Transverse colon (tissue), 4 donors: ENCODE measurements around the gene XXYLT1. TPM values are rescaled to one million over a fixed set of nuclear protein-coding genes. Genes with fewer than 3 reads are reported as not detected.
A peak's percentile ranks its signal among the peaks of the same experiment; 100 is the strongest.

Source experiments
- DNase-seq: peaks from one replicate; pipeline ENCODE4 v3.0.0-alpha.2; 2019
- H3K27ac ChIP-seq, 4 donors: fragments of 200-600 bp; sonication (generic); 2 replicates each; pipeline ENCODE4 v1.5.1; 2016 to 2018; ENCODE audit warnings: inconsistent platforms in 4 of 4
- H3K27me3 ChIP-seq: fragments of 200-600 bp; sonication (generic); 2 replicates; pipeline ENCODE4 v1.5.1; 2017; ENCODE audit warnings: inconsistent platforms
- H3K36me3 ChIP-seq, 4 donors: fragments of 200-600 bp; sonication (generic); 2 replicates each; pipeline ENCODE4 v1.5.1; 2017 to 2019; ENCODE audit warnings: inconsistent platforms in 4 of 4
- H3K4me1 ChIP-seq, 4 donors: fragments of 200-600 bp; sonication (generic); 2 replicates each; pipeline ENCODE4 v1.5.1; 2017 to 2020; ENCODE audit warnings: inconsistent platforms in 4 of 4
- H3K4me3 ChIP-seq, 4 donors: fragments of 200-600 bp; sonication (generic); 1 replicate in 1 of 4; 2 replicates in 3 of 4; pipeline versions ENCODE4 v1.5.1 to v1.6.1; 2017 to 2019; ENCODE audit warnings: inconsistent platforms in 4 of 4
- H3K9me3 ChIP-seq, 2 donors: fragments of 200-600 bp; sonication (generic); 2 replicates each; pipeline ENCODE4 v1.5.1; 2017 to 2019; ENCODE audit warnings: inconsistent platforms in 2 of 2
- CTCF ChIP-seq, 5 experiments: fragments of 200-600 bp in 3 of 5; fragments of 450-650 bp in 2 of 5; sonication (generic) in 3 of 5; IDR thresholded peaks; 1 replicate in 2 of 5; 2 replicates in 3 of 5; pipeline ENCODE4 v1.5.1; 2016 to 2017; ENCODE audit warnings: antibody characterized with exemption in 5 of 5, inconsistent platforms in 3 of 5, mild to moderate bottlenecking in 2 of 5, moderate library complexity in 1 of 5
- EP300 ChIP-seq: sonication (generic); formaldehyde crosslinking; IDR thresholded peaks from one replicate; pipeline ENCODE4 v1.6.1; 2017; ENCODE audit warnings: antibody characterized with exemption, low read depth
- POLR2A ChIP-seq: fragments of 450-650 bp; IDR thresholded peaks from one replicate; pipeline ENCODE4 v1.6.1; 2016; ENCODE audit warnings: antibody characterized with exemption, mild to moderate bottlenecking, moderate library complexity
- POLR2AphosphoS5 ChIP-seq, 3 donors: sonication (generic); formaldehyde crosslinking; IDR thresholded peaks; one replicate each; pipeline ENCODE4 v1.6.1; 2016; ENCODE audit warnings: antibody characterized with exemption in 3 of 3
- WGBS, 2 donors: methylation state at CpG; one replicate each; pipeline ENCODE4 v1.1.5; 2018; ENCODE audit warnings: low coverage in 1 of 2; 5-methylcytosine and 5-hydroxymethylcytosine counted together
- in situ Hi-C, 4 donors: fragments of 200-750 bp; cut with MboI; loops; one replicate each; pipeline versions ENCODE4 v1.15.0 to v1.15.1; 2017; ENCODE audit warnings: low sequenced_read_pairs in 3 of 4, low pct_ligation_motif_present in 1 of 4, low pct_unique_long_range_greater_than_20kb in 1 of 4
- intact Hi-C: fragments of 100-400 bp; cut with DNase I; formaldehyde crosslinking; loops from one replicate; pipeline ENCODE4 v1.15.1; 2023; ENCODE audit warnings: low total_unique reads
- total RNA-seq, 4 donors: library from RNA; depleted of rRNA; stranded (reverse); fragments of >200 nt; gene quantifications; one replicate each; pipeline ENCODE4 v1.1.0, GENCODE V29; 2016

The XXYLT1 gene
- total RNA-seq, 4 donors from 2014 or later = 3.0 to 10.0 (median 5.9) TPM

- intact Hi-C loops = loop anchor here (2.0 kb wide), 1 partner anchor 73 kb away; no protein-coding TSS in a partner anchor
- Histone ChIP-seq H3K4me3 (no peak overlapping the region), H3K9me3 (no peaks in the 10 kb centered on the region), H3K27ac (no peak overlapping the region), H3K27me3 (no peaks in the 10 kb centered on the region), H3K36me3 (no peaks in the 10 kb centered on the region), H3K4me1 (peaks cover 0 to 17% (median 16%) of the 10 kb centered on the region in 4 donors)
- 93 to 100% methylated on average over 3 to 6 of the region's 6 CpGs for WGBS, 2 donors
- in situ Hi-C loops = loop anchor here in 1 of 4 donors (25.0 kb wide), 1 partner anchor 216 kb away; no protein-coding TSS in a partner anchor
- no peak for DNase-seq
- TF ChIP-seq POLR2AphosphoS5 (IDR thresholded peaks at IDR 0.05) = no peak
- TF ChIP-seq CTCF (IDR thresholded peaks at IDR 0.05) = no peak
- TF ChIP-seq POLR2A = no peak
- TF ChIP-seq EP300 = no peak
These were observed 43.1 kb downstream of the XXYLT1 start for GRCh38 chr3:195227871-195228270.

DNA sequence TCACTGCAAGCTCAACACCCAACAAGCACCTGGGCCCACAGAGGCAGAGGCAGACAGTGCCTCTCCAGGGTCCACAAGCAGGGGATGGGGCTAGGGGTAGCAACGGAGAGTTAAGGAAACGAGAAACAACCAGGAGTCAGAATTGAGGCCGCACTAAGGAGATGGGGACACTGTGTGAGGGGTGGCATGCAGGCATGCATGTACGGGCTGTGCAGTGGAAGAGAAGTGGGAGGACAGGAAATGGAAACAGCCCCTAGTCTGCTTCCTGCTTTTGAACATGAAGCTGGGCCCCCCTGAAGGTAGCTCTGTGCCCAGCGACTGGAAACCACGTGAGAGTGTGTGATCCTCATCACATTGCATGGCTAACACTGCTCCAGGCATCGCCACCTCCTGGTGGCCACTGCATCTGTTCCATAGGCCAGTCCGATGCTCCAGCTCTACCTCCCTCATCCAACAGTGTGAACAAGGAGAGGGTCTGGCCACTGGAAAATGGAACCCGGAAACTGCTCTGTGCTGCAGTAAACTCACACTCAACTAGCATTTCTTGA, 44.0 kb downstream of the XXYLT1 start:
- Histone ChIP-seq H3K4me3 (no peak overlapping the region), H3K27me3 (no peaks in the 10 kb centered on the region), H3K27ac (no peak overlapping the region), H3K4me1 (peaks cover 0 to 24% (median 19%) of the 10 kb centered on the region in 4 donors), H3K36me3 (no peaks in the 10 kb centered on the region), H3K9me3 (no peaks in the 10 kb centered on the region)
- WGBS, 2 donors = 79% methylated on average over 9 of the region's 9 CpGs; no CpG with 5 or more reads in 1 of the 2 donors
- TF ChIP-seq CTCF (IDR thresholded peaks at IDR 0.05) = peak in 1 of 5 experiments; percentile 10
- TF ChIP-seq EP300 = no peak
- TF ChIP-seq POLR2AphosphoS5 (IDR thresholded peaks at IDR 0.05) = no peak
- no peak for TF ChIP-seq POLR2A
- no peak for DNase-seq
- intact Hi-C loops = loop anchor here (2.0 kb wide), 1 partner anchor 72 kb away; no protein-coding TSS in a partner anchor
- in situ Hi-C loops = loop anchor here in 1 of 4 donors (25.0 kb wide), 1 partner anchor 215 kb away; no protein-coding TSS in a partner anchor

DNA sequence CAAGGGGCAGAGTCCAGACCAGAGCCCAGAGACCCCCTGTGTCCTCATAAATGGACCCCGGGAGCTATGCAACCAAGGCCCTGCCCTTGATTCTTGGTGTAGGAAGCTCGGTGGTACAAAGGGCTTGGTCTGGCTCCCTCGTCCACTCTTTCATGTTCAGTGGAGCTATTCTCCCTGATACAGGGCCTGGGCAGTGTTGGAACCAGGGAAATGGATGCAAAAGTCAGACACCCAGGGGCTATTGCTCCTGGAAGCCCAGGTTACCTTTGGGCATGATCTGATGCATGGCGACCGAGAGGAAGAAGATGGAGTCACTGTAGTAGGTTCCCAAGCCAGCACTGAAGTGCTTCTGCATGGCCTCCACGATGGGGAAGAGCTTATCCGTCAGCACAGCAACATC, 44.5 kb downstream of the XXYLT1 start:
- H3K27ac ChIP-seq = no peak overlapping the region
- no peaks in the 10 kb centered on the region for H3K27me3 ChIP-seq
- intact Hi-C loops = loop anchor here (2.0 kb wide), 1 partner anchor 72 kb away; no protein-coding TSS in a partner anchor
- no peaks in the 10 kb centered on the region for H3K36me3 ChIP-seq
- TF ChIP-seq CTCF (IDR thresholded peaks at IDR 0.05) (no peak), POLR2AphosphoS5 (IDR thresholded peaks at IDR 0.05) (no peak), POLR2A (no peak), EP300 (no peak)
- H3K4me1 ChIP-seq = peaks cover 0 to 28% (median 21%) of the 10 kb centered on the region in 4 donors
- in situ Hi-C loops = loop anchor here in 1 of 4 donors (25.0 kb wide), 1 partner anchor 214 kb away; no protein-coding TSS in a partner anchor
- H3K4me3 ChIP-seq = no peak overlapping the region
- 94% methylated on average over 7 of the region's 7 CpGs; no CpG with 5 or more reads in 1 of the 2 donors for WGBS, 2 donors
- no peak for DNase-seq
- H3K9me3 ChIP-seq = no peaks in the 10 kb centered on the region

GRCh38 chr3:195224980-195225580, 45.9 kb downstream of the XXYLT1 start:
- WGBS, 2 donors = 100% methylated on average over 3 of the region's 3 CpGs; no CpG with 5 or more reads in 1 of the 2 donors

More at GRCh38 chr3:195224980-195225580, 45.9 kb downstream of the XXYLT1 start:
- H3K4me1 ChIP-seq = peaks cover 0 to 29% (median 23%) of the 10 kb centered on the region in 4 donors
- intact Hi-C loops (no loop called here), in situ Hi-C loops (loop anchor here in 1 of 4 donors (25.0 kb wide), 1 partner anchor 213 kb away; no protein-coding TSS in a partner anchor)
- no peaks in the 10 kb centered on the region for H3K27me3 ChIP-seq
- H3K27ac ChIP-seq = peak overlapping the region; percentile 35 to 77 (median 74)
- no peak for TF ChIP-seq POLR2AphosphoS5 (IDR thresholded peaks at IDR 0.05)
- TF ChIP-seq EP300 = no peak
- TF ChIP-seq POLR2A = no peak
- TF ChIP-seq CTCF (IDR thresholded peaks at IDR 0.05) = no peak
- DNase-seq = no peak
- no peak overlapping the region for H3K4me3 ChIP-seq
- no peaks in the 10 kb centered on the region for H3K9me3 ChIP-seq
- no peaks in the 10 kb centered on the region for H3K36me3 ChIP-seq
